H7 (cell line): ENCODE measurements around the gene MYD88. TPM values are rescaled to one million over a fixed set of nuclear protein-coding genes. Genes with fewer than 3 reads are reported as not detected.

Source experiments
- DNase-seq: peaks from one replicate; pipeline ENCODE4 v3.0.0; 2012
- H3K27me3 ChIP-seq: 2 replicates; pipeline ENCODE4 v1.6.0; 2011; ENCODE audit warnings: mild to moderate bottlenecking, low read length; ENCODE audit not compliant: control insufficient read depth, insufficient read depth
- H3K36me3 ChIP-seq: replicated peaks from 2 replicates; pipeline ENCODE4 v1.5.1; 2011; ENCODE audit warnings: low read length; ENCODE audit not compliant: control insufficient read depth, insufficient read depth
- H3K4me3 ChIP-seq: 2 replicates; pipeline ENCODE4 v1.5.1; 2011; ENCODE audit warnings: low read depth, mild to moderate bottlenecking, control low read depth, low read length, moderate library complexity; ENCODE audit not compliant: insufficient read depth
- total RNA-seq: library from RNA; depleted of rRNA; stranded (reverse); fragments of >200 nt; shearing (Covaris generic); gene quantifications from 2 replicates; pipeline ENCODE4 v1.2.3, GENCODE V29; 2014

The MYD88 gene
- total RNA-seq, 1 experiment from 2014 or later, result 3.4 TPM

- Histone ChIP-seq H3K27me3 (no peaks in the 10 kb centered on the region), H3K36me3 (peaks cover 8% of the 10 kb centered on the region), H3K4me3 (no peak overlapping the region)
Measured at GRCh38 chr3:38117748-38118420, 20.6 kb upstream of the MYD88 start.

GRCh38 chr3:38118421-38119247 lies 19.8 kb upstream of the MYD88 start:
- no peaks in the 10 kb centered on the region for H3K27me3 ChIP-seq

More at GRCh38 chr3:38117748-38118420, 20.6 kb upstream of the MYD88 start:
- DNase-seq, result peak; percentile 86

GRCh38 chr3:38119248-38119544 lies 19.3 kb upstream of the MYD88 start:
- Histone ChIP-seq H3K4me3 (no peak overlapping the region), H3K36me3 (peaks cover 11% of the 10 kb centered on the region), H3K27me3 (no peaks in the 10 kb centered on the region)
- DNase-seq, result peak; percentile 17

More at GRCh38 chr3:38118421-38119247, 19.8 kb upstream of the MYD88 start:
- Histone ChIP-seq H3K36me3 (peaks cover 11% of the 10 kb centered on the region), H3K4me3 (no peak overlapping the region)
- DNase-seq, result peak; percentile 17

- peak; percentile 22 for DNase-seq
- Histone ChIP-seq H3K27me3 (no peaks in the 10 kb centered on the region), H3K36me3 (peaks cover 13% of the 10 kb centered on the region), H3K4me3 (no peak overlapping the region)
Measured at GRCh38 chr3:38119821-38120692, 18.4 kb upstream of the MYD88 start.

DNA sequence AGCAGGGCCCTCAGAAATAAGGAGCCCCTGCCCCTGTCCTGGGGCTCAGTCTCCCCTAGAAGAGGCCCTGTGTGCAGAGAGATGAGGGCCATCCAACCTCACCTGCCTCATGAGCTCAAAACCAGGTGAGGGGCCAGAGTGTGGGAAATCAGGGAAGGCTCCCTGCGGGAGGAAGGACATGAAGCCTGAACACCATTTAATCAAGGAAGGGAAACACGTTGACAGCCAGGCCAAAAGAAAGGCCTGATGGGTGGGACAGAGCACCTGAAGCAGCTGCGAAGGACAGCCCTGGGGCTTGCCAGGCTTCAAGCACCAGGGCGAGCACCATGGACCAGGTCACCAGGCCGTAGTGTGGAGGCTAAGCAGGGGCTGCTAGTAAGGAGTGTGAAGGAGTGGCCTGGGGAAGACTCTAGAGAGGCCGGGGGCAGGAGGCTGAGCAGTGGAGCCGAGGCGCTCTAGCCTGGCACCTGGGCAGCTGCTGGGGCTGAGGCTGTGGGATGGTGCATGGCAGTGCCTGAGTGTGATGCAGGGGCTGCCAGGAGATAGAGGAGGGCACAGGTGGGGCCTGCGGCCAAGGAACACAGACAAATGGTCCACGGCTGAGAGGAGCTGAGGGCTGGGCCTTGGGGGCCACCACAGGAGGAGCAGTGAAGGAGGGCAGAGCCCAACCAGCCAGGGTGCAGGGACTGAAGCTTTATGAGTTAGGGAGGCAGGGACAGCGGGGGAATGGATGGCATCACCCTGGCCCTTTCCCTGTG lies 17.6 kb upstream of the MYD88 start:
- H3K27me3 ChIP-seq, result no peaks in the 10 kb centered on the region
- peak; percentile 25 for DNase-seq

GRCh38 chr3:38121451-38121831 lies 17.0 kb upstream of the MYD88 start:
- Histone ChIP-seq H3K36me3 (peaks cover 23% of the 10 kb centered on the region), H3K27me3 (no peaks in the 10 kb centered on the region), H3K4me3 (no peak overlapping the region)
- peak; percentile 32 for DNase-seq

More for the DNA sequence above, 17.6 kb upstream of the MYD88 start:
- no peak overlapping the region for H3K4me3 ChIP-seq
- peaks cover 18% of the 10 kb centered on the region for H3K36me3 ChIP-seq

DNA sequence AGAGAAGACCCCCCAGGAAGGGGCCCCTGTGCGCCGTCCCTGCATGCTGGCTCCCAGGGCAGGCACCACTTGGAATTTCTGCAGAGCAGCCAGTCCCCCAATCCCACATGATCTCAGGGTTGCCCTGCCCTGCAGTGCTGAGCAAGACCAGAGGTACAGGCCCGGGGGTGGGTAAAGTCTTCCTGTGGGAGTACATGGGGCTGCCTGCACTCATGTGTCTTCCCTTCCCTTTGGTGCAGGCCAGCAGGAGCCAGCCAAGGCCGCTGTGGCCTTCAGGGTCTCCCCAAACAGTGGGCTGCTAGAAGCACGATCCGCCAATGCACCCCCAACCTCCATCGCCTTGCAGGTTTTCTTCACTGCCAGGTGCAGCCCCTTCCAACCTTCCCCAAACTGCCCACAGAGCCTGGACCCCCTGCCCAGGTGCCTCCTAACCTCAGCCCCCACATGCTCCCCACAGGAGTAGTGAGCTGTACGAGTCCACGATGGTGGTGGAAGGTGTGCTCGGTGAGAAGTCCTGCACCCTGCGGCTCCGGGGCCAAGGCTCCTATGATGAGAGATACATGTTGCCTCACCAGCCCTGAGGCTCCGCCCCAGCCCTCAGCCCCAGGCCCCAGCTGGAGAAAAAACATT lies 16.5 kb upstream of the MYD88 start:
- no peak overlapping the region for H3K4me3 ChIP-seq
- peak; percentile 28 for DNase-seq
- H3K36me3 ChIP-seq, result peaks cover 28% of the 10 kb centered on the region
- H3K27me3 ChIP-seq, result no peaks in the 10 kb centered on the region

DNA sequence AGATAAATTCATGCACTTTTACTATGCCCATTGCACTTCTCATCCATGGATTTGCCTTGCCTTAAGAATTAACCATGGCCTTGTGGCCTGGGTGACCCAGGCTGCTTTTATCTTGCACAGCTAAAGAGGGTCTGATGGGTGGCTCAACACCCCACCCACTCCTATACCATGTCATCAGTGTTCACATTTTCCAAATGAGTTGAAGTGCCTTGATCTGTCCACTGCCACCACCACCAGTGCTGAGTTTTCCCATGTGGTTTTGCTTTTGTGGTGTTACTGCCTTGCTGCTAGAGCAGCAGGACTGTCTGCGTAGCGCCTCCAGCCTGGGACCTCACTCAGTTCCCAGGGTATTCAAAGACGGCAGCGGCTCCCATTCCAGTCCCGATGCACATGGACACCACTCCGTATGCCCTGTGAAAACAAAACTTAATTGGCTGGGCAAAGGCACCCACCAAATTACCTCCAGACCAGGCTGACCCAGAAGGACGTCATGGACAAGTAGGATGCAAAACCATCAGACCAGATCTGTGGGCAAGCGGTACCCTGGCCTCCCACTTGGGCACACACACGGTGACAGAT lies 15.7 kb upstream of the MYD88 start:
- Histone ChIP-seq H3K36me3 (peaks cover 35% of the 10 kb centered on the region), H3K27me3 (no peaks in the 10 kb centered on the region), H3K4me3 (no peak overlapping the region)
- no peak for DNase-seq

GRCh38 chr3:38124324-38125122 lies 13.9 kb upstream of the MYD88 start:
- Histone ChIP-seq H3K36me3 (peaks cover 49% of the 10 kb centered on the region), H3K4me3 (no peak overlapping the region), H3K27me3 (no peaks in the 10 kb centered on the region)
- DNase-seq, result no peak

GRCh38 chr3:38125305-38126120 lies 12.9 kb upstream of the MYD88 start:
- DNase-seq, result no peak
- Histone ChIP-seq H3K4me3 (no peak overlapping the region), H3K36me3 (peaks cover 52% of the 10 kb centered on the region), H3K27me3 (no peaks in the 10 kb centered on the region)

DNA sequence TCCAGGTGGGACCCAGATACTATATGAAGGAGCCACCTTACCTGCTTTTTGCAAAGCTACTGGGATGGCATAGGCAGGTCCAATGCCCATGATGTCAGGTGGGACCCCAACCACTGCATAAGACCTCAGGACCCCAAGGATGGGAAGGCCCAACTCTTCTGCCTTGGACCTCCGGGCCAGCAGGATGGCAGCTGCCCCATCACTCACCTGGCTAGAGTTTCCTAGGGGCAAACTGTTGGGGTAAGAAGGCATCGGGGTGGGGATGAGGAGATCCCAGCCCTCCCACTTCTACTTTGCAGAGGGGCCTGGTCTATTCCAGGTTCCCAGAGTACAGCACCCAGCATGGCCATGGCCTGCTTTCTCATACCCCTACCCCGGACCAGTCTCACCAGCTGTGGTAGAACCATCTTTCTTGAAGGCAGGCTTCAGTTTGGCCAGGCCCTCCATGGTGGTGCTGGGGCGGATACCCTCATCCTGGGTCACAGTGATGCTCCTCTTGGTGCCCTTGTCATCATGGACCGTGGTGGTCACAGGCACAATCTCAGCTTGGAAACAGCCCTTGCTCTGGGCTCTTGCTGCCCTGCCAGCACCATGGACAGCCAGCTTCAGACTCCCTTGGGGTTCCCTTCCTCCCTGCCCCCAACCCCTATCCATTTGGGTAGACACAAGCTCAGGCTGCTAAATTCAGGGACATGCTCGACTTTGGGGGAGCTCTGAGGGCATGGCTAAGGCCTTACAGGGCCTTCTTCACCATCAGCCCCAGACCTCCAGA lies 12.2 kb upstream of the MYD88 start:
- H3K27me3 ChIP-seq, result no peaks in the 10 kb centered on the region
- no peak overlapping the region for H3K4me3 ChIP-seq
- no peak for DNase-seq
- H3K36me3 ChIP-seq, result peaks cover 58% of the 10 kb centered on the region
